ENCODE data around the gene DNMT3A.

GRCh38 chr2:25215948-25216679 is 125.6 kb downstream of the DNMT3A start:
- TF ChIP-seq CTCF (IDR thresholded peaks at IDR 0.05 in 4 of 5, conservative IDR thresholded peaks at IDR 0.05 in 1 of 5) (no peak), POLR2A (IDR thresholded peaks at IDR 0.05) (no peak)
